Transverse colon (tissue), 4 donors: ENCODE data around the gene ERF.

Source experiments
- EP300 ChIP-seq: sonication (generic); formaldehyde crosslinking; IDR thresholded peaks from one replicate; pipeline ENCODE4 v1.6.1; 2017; ENCODE audit warnings: antibody characterized with exemption, low read depth
- POLR2A ChIP-seq: fragments of 450-650 bp; IDR thresholded peaks from one replicate; pipeline ENCODE4 v1.6.1; 2016; ENCODE audit warnings: antibody characterized with exemption, mild to moderate bottlenecking, moderate library complexity
- POLR2AphosphoS5 ChIP-seq, 3 donors: sonication (generic); formaldehyde crosslinking; IDR thresholded peaks; one replicate each; pipeline ENCODE4 v1.6.1; 2016; ENCODE audit warnings: antibody characterized with exemption in 3 of 3
- TF ChIP-seq, protein P1 (sequence below), 5 experiments: fragments of 200-600 bp in 3 of 5; fragments of 450-650 bp in 2 of 5; sonication (generic) in 3 of 5; IDR thresholded peaks; 1 replicate in 2 of 5; 2 replicates in 3 of 5; pipeline ENCODE4 v1.5.1; 2016 to 2017; ENCODE audit warnings: antibody characterized with exemption in 5 of 5, inconsistent platforms in 3 of 5, mild to moderate bottlenecking in 2 of 5, moderate library complexity in 1 of 5

DNA sequence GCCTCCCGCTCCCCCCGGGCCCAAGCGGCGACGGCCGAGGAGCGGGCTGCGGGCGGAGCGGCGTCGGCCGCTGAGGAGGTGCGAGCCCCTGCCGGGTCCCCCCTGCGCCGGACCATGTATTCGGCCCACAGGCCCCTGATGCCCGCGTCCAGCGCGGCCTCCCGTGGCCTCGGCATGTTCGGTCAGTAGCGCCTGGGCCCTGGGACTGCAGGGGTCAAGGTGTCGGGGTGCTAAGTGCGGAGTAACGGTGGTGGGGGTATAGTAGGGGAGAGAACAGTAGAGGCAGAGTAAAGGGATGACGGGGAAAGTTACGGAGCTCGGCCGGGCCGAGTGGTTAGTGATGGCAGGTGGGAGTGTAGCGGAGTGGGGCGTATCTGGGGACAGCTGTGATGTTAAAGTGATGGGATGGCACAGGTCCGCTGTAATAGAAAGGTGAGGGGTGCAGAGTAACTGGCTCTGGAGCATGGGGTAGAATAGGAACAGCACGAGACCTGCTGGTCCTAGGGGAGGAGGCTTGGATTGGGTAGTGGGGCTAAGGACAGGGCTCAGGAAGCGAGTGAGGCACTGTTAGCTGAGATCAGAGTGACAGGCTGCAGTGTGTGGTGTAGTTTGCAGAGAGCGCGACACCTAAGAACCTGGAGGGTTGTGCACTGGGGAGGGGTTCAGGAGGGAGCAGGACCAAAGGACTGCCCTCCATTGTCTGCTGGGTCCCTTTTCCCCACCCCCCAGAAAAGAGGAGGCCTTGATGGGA, 29.8 kb upstream of the ERF start:
- TF ChIP-seq, protein P1, sequence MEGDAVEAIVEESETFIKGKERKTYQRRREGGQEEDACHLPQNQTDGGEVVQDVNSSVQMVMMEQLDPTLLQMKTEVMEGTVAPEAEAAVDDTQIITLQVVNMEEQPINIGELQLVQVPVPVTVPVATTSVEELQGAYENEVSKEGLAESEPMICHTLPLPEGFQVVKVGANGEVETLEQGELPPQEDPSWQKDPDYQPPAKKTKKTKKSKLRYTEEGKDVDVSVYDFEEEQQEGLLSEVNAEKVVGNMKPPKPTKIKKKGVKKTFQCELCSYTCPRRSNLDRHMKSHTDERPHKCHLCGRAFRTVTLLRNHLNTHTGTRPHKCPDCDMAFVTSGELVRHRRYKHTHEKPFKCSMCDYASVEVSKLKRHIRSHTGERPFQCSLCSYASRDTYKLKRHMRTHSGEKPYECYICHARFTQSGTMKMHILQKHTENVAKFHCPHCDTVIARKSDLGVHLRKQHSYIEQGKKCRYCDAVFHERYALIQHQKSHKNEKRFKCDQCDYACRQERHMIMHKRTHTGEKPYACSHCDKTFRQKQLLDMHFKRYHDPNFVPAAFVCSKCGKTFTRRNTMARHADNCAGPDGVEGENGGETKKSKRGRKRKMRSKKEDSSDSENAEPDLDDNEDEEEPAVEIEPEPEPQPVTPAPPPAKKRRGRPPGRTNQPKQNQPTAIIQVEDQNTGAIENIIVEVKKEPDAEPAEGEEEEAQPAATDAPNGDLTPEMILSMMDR (IDR thresholded peaks at IDR 0.05), result no peak
- no peak for TF ChIP-seq POLR2A
- TF ChIP-seq POLR2AphosphoS5 (IDR thresholded peaks at IDR 0.05), result no peak
- TF ChIP-seq EP300, result no peak
